MG63 (cell line): ENCODE measurements around the gene SEMA4D. TPM values are rescaled to one million over a fixed set of nuclear protein-coding genes. Genes with fewer than 3 reads are reported as not detected.
"Not testable (repeated sequence)": the region's sequence is repeated elsewhere in the genome, so short reads cannot be mapped to it uniquely, and the experiment has no call there.

Source experiments
- DNase-seq: peaks from one replicate; pipeline ENCODE4 v3.0.0-alpha.2; 2020
- H3K27me3 ChIP-seq: fragments of 250-450 bp; sonication (Bioruptor Pico); 2 replicates; pipeline ENCODE4 v1.5.1; 2020; ENCODE audit warnings: mild to moderate bottlenecking, moderate library complexity
- H3K36me3 ChIP-seq: fragments of 250-450 bp; sonication (Bioruptor Pico); 2 replicates; pipeline ENCODE4 v1.5.1; 2020; ENCODE audit warnings: mild to moderate bottlenecking, moderate library complexity
- H3K4me3 ChIP-seq: fragments of 250-450 bp; sonication (Bioruptor Pico); 2 replicates; pipeline ENCODE4 v1.5.1; 2020; ENCODE audit warnings: mild to moderate bottlenecking, moderate library complexity
- H3K9me3 ChIP-seq: fragments of 250-450 bp; sonication (Bioruptor Pico); 2 replicates; pipeline ENCODE4 v1.5.1; 2020; ENCODE audit warnings: mild to moderate bottlenecking, moderate library complexity
- total RNA-seq: library from RNA; depleted of rRNA; stranded (reverse); fragments of >200 nt; shearing (Covaris generic); gene quantifications from 2 replicates; pipeline ENCODE4 v1.2.3, GENCODE V29; 2014; ENCODE audit warnings: low replicate concordance

SEMA4D gene
- total RNA-seq, 1 experiment from 2014 or later, result 0.23 TPM

DNA sequence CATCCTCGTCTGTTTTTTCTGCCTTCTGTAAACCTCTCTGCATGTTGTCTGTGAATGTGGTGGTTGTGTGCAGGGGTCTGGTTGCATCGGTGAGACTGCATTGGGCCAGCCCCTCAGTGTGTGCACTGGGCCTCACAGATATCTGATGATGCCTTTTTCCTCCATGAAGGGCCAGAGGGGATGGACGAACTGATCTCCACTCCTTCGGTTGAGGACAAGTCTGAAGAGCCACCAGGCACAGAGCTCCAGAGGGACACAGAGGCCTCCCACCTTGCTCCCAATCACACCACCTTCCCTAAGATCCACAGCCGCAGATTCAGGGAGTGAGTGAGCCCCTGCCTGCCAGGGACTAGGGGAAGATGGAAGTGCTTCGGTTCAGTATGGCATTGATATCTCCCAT, 148.3 kb downstream of the SEMA4D start:
- Histone ChIP-seq H3K27me3 (no peaks in the 10 kb centered on the region), H3K4me3 (no peak overlapping the region), H3K9me3 (no peaks in the 10 kb centered on the region), H3K36me3 (peaks cover 42% of the 10 kb centered on the region)
- no peak for DNase-seq

DNA sequence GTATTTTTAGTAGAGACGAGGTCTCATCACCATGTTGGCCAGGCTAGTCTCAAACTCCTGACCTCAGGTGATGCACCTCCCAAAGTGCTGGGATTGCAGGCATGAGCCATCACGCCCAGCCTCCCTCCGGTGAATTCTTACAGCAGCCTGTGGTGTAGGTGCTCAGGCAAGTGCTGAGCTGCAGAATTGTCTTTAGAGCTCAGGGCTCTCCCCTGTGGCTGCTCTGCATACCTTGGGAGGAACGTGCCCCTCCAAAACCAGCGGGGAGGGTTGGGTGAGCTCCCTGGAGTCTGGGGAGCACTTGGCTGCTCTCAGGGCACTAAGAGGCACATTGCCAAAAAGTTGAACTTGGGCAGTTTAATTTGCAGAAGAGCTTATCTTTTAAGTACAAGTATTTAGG, 150.3 kb downstream of the SEMA4D start:
- DNase-seq, result no peak
- Histone ChIP-seq H3K27me3 (no peaks in the 10 kb centered on the region), H3K4me3 (no peak overlapping the region), H3K9me3 (no peaks in the 10 kb centered on the region), H3K36me3 (peaks cover 43% of the 10 kb centered on the region)

DNA sequence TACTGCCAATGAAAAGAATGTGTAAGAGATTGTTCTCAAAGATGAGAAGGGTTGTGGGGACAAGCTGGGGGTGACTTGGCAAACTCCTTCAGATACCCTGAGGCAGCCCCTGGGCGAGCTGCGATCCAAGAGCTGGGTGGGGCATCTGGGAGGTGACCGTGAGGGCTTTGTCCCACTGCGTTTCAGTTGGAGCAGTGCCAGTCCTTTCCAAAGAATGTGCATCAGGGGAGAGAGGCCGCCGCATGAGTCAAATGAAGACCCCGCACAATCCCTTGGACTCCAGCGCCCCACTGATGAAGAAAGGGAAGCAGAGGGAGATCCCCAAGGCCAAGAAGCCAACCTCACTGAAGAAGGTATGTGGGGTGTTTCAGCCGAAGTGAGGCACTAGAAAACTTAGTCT, 151.2 kb downstream of the SEMA4D start:
- no peaks in the 10 kb centered on the region for H3K27me3 ChIP-seq
- H3K36me3 ChIP-seq, result peaks cover 49% of the 10 kb centered on the region
- DNase-seq, result no peak
- H3K4me3 ChIP-seq, result no peak overlapping the region
- H3K9me3 ChIP-seq, result no peaks in the 10 kb centered on the region

DNA sequence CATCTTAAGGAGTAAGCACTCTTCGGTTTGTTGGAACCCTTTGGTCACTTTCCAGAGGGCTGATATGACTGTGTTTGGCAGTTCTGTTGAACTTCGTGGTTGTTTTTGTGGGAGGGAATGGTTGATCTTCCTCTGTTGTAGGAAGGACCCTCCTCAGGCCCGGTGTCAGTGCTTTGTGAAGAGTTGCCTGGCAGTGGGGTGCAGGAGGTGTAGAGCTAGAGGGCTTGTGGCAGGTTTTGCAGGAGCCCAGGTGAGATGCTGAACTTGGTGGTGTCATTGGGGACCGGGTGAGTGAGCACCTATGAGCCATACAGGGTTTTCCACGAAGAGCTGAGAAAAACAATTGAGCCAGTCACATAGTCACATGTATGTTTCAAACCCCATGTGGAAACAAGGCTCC, 152.4 kb downstream of the SEMA4D start:
- DNase-seq, result no peak
- Histone ChIP-seq H3K27me3 (no peaks in the 10 kb centered on the region), H3K4me3 (no peak overlapping the region), H3K36me3 (peaks cover 56% of the 10 kb centered on the region), H3K9me3 (no peaks in the 10 kb centered on the region)

DNA sequence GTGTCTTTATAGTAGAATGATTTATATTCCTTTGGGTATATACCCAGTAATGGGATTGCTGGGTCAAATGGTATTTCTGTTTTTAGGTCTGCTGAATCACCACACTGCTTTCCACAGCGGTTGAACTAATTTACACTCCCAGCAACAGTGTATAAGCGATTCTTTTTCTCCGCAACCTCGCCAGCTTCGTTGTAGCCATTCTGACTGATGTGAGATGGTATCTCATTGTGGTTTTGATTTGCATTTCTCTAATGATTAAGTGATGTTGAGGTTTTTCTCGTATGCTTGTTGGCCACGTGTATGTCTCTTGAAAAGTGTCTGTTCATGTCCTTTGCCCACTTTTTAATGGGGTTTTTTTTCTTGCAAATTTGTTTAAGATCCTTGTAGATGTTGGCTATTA, 154.1 kb downstream of the SEMA4D start:
- H3K4me3 ChIP-seq, H3K27me3 ChIP-seq, DNase-seq, H3K9me3 ChIP-seq: not testable (repeated sequence)
- peaks cover 54% of the 10 kb centered on the region for H3K36me3 ChIP-seq

DNA sequence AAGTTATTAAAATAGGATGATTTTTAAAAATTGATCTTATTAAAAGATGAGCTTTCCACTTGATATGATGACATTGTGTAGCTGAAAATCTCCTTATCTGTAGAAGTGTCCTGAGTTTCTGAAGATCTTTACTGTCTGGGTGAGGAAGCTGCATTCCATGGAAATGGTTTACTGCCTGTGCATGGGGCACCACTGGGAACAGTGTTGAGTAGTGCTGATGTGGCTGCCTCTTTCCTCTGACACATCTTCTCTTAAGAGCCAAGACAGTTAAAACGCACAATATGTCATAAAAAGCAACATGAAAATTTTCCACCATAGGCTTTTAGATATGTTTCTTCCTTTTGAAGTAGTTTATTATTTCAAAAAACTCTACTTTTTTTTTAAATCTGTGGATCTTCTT, 155.0 kb downstream of the SEMA4D start:
- DNase-seq, result no peak
- Histone ChIP-seq H3K4me3 (no peak overlapping the region), H3K27me3 (no peaks in the 10 kb centered on the region), H3K9me3 (no peaks in the 10 kb centered on the region), H3K36me3 (peaks cover 48% of the 10 kb centered on the region)

GRCh38 chr9:89342213-89342612, 155.7 kb downstream of the SEMA4D start:
- no peaks in the 10 kb centered on the region for H3K9me3 ChIP-seq
- DNase-seq, result no peak
- peaks cover 45% of the 10 kb centered on the region for H3K36me3 ChIP-seq
- no peak overlapping the region for H3K4me3 ChIP-seq
- H3K27me3 ChIP-seq, result no peaks in the 10 kb centered on the region

GRCh38 chr9:89340332-89340731, 157.6 kb downstream of the SEMA4D start:
- Histone ChIP-seq H3K9me3 (no peaks in the 10 kb centered on the region), H3K36me3 (peaks cover 31% of the 10 kb centered on the region), H3K4me3 (no peak overlapping the region), H3K27me3 (no peaks in the 10 kb centered on the region)
- DNase-seq, result no peak

DNA sequence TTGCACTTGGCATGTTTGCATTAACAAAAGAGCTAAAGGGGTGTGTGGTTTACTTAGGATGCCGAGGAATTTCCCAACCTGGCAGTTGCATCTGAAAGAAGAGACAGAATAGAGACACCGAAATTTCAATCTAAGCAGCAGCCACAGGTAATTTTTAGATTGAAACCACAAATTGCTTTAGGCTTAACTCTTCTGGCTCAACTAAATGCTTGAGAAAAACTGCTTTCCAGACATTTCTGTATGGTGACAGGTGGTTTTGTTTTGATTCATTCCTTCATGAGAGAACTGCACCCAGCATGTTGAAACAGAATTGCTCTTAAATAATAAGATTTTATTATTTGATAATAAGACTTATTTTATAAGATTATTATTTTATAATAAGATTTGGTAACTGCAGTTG, 158.1 kb downstream of the SEMA4D start:
- Histone ChIP-seq H3K4me3 (no peak overlapping the region), H3K27me3 (no peaks in the 10 kb centered on the region), H3K9me3 (no peaks in the 10 kb centered on the region), H3K36me3 (peaks cover 27% of the 10 kb centered on the region)
- DNase-seq, result no peak

DNA sequence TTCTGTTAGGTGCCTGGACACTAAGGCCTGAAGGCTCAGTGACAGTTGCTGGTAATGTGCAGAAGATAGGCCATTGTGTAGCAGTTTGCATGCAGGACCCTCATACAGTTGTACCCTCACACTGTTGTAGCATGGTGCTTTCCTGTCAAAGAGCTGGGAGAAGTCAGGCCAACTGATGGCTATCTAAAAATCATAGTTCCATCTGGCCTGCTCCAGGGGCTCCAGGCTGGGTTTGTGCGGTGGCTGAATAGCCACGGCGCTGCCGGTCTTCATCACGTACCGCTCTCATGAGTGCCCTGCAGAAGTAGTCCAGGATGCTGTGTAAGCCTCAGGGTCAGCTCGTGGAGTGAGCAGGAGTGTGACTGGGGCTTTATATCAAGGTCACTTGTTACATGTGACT, 167.4 kb downstream of the SEMA4D start:
- no peak overlapping the region for H3K4me3 ChIP-seq
- no peak for DNase-seq

DNA sequence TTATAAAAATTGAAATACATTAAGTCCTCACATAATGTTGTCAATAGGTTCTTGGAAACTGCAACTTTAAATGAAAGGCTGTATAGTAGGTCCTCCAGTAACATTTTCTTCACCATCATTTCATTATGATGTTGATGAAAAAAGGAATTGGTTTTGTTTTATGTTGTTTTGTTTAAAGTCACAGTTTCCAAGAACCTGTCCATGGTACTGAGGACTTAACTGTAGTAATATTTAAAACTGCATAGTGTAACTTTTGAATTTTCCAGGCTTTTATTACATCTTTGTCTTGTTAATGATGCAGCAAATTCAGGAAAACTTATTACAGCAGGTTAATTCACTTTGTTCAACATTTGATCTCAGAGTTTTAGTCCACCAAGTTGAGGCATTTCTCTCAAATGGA, 168.0 kb downstream of the SEMA4D start:
- Histone ChIP-seq H3K9me3 (no peaks in the 10 kb centered on the region), H3K27me3 (no peaks in the 10 kb centered on the region), H3K4me3 (no peak overlapping the region), H3K36me3 (peaks cover 47% of the 10 kb centered on the region)
- no peak for DNase-seq

More for the DNA sequence above, 167.4 kb downstream of the SEMA4D start:
- H3K27me3 ChIP-seq, result no peaks in the 10 kb centered on the region
- peaks cover 47% of the 10 kb centered on the region for H3K36me3 ChIP-seq
- no peaks in the 10 kb centered on the region for H3K9me3 ChIP-seq

DNA sequence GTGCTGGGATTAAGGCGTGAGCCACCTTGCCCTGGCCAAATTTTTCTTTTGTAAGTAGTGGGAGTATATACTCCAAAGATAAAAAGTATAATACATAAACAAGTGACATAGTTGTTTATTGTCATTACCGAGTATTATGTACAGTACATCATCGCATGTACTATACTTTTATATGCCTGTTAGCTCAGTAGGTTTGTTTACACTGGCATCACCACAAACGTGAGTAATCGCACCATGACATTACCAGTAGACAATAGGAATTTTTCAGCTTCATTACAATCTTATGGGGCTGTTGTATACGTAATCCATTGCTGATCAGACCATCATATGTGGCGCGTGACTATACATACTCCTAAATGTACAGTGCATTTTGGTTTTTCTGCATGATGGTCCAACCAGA, 169.8 kb downstream of the SEMA4D start:
- no peak overlapping the region for H3K4me3 ChIP-seq
- no peaks in the 10 kb centered on the region for H3K9me3 ChIP-seq
- H3K27me3 ChIP-seq, result no peaks in the 10 kb centered on the region
- peak; percentile 63 for DNase-seq
- H3K36me3 ChIP-seq, result peaks cover 35% of the 10 kb centered on the region

GRCh38 chr9:89325733-89326132, 172.2 kb downstream of the SEMA4D start:
- H3K9me3 ChIP-seq, result no peaks in the 10 kb centered on the region
- H3K36me3 ChIP-seq, result peaks cover 29% of the 10 kb centered on the region
- no peaks in the 10 kb centered on the region for H3K27me3 ChIP-seq
- H3K4me3 ChIP-seq, result no peak overlapping the region
- no peak for DNase-seq

DNA sequence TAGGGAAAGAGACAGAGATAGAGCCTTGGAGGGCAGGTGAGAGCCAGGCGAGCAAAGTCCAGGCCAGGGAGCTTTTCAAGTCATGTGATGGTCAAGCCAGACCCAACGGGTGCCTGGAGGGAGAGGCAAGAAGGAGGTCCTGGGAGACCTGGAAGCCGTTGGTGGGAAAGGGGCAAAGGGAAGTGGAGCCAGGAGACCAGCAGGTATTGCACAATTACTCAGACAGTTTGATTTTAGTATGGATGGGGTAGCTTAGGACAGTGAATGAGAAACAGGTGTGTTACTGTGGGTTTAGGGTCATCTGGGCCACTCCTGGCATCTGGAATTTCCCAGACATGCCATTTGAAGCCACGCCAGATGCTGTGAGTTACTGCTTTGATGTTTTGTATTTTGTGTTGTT, 174.5 kb downstream of the SEMA4D start:
- no peaks in the 10 kb centered on the region for H3K9me3 ChIP-seq
- no peaks in the 10 kb centered on the region for H3K27me3 ChIP-seq
- DNase-seq, result no peak
- peaks cover 17% of the 10 kb centered on the region for H3K36me3 ChIP-seq
- H3K4me3 ChIP-seq, result no peak overlapping the region

DNA sequence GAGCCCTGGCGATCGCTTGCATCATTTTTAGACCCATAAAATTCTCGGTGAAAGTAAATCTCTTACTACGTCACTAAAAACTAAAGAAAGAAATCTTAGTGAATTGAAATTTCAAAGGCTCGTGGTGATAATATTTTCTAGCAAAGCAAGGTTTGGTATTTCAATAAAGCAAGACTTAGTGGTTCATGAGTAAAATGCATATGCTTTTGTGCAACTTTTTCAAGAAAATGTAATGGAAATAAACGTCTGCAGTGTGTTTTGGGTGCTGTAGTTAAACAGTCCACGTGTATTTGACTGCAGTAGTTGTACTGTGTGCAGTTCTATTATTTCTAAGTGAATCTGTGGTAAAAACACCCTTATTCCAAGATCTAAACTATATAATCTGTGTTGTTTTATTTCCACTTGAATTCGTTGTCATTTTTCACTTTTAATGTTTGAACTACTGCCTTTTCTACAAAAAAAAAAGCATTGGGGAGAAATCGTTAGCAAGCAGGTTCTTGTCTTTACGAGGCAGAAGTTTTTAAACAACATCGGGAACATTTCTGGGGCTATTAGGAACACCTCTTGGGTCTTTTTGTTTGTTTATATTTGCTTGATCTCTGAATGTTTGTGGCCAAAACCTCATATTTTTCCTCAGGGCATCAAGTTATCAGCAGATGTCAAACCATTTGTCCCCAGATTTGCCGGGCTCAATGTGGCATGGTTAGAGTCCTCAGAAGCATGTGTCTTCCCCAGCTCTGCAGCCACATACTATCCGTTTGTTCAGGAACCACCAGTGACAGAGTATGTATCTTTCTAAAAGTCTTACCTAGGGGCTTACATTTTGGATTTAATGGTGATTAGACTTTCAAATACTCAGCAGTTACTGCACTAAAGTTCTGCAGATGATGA, 178.7 kb downstream of the SEMA4D start:
- no peaks in the 10 kb centered on the region for H3K9me3 ChIP-seq
- DNase-seq, result no peak

GRCh38 chr9:89318123-89319014, 179.5 kb downstream of the SEMA4D start, which contains the start of gene SECISBP2:
Gene SECISBP2, plus strand, starts transcription at chr9:89318500. Its CDS starts 77 bp downstream, at chr9:89318577.
- DNase-seq, result peak; percentile 96
- H3K4me3 ChIP-seq, result peak within 1 kb of the TSS; percentile 75
- H3K9me3 ChIP-seq, result no peaks in the 10 kb centered on the region
- H3K27me3 ChIP-seq, result no peaks in the 10 kb centered on the region
- peaks cover 56% of the 10 kb centered on the region for H3K36me3 ChIP-seq

More for the DNA sequence above, 178.7 kb downstream of the SEMA4D start:
- Histone ChIP-seq H3K36me3 (peaks cover 47% of the 10 kb centered on the region), H3K27me3 (no peaks in the 10 kb centered on the region), H3K4me3 (peak overlapping the region; percentile 75)

- Histone ChIP-seq H3K4me3 (peak overlapping the region; percentile 75), H3K27me3 (no peaks in the 10 kb centered on the region), H3K36me3 (peaks cover 67% of the 10 kb centered on the region), H3K9me3 (no peaks in the 10 kb centered on the region)
- no peak for DNase-seq
These were observed 180.6 kb downstream of the SEMA4D start for GRCh38 chr9:89317282-89317681.
